Body of pancreas (tissue), 4 donors: ENCODE measurements around the gene TFB1M.

Source experiments
- POLR2A ChIP-seq, 3 donors: fragments of 450-650 bp; IDR thresholded peaks; one replicate each; pipeline ENCODE4 v1.6.1; 2016; ENCODE audit warnings: antibody characterized with exemption in 3 of 3, mild to moderate bottlenecking in 2 of 3
- TF ChIP-seq, protein P1 (sequence below), 7 experiments: fragments of 450-650 bp in 4 of 7; fragments of 200-600 bp in 3 of 7; sonication (generic) in 3 of 7; IDR thresholded peaks; one replicate each; pipeline ENCODE4 v1.5.1; 2016 to 2019; ENCODE audit warnings: antibody characterized with exemption in 7 of 7

DNA sequence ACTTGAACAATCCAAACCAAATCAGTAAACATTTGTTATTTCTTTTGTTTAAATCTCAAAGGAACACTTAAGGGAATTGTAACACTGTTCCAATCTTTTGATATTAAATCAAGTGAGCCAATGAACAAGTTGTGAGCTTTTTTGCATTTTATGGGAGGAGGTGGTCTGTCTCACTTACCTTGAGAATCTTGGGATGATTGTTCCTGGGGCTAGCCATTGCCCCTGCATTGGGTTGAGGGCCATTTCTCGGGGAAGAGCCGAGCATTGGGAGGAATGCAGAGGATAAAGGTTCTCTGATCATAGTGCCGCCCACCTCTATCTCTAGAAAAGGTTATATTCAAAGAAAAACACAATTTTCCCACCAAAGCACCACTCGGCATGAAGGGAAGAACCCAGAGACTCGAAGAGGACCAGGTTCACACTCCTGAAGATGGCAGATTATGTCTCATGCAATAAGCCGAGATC, 13.8 kb upstream of the TFB1M start:
- TF ChIP-seq, protein P1, sequence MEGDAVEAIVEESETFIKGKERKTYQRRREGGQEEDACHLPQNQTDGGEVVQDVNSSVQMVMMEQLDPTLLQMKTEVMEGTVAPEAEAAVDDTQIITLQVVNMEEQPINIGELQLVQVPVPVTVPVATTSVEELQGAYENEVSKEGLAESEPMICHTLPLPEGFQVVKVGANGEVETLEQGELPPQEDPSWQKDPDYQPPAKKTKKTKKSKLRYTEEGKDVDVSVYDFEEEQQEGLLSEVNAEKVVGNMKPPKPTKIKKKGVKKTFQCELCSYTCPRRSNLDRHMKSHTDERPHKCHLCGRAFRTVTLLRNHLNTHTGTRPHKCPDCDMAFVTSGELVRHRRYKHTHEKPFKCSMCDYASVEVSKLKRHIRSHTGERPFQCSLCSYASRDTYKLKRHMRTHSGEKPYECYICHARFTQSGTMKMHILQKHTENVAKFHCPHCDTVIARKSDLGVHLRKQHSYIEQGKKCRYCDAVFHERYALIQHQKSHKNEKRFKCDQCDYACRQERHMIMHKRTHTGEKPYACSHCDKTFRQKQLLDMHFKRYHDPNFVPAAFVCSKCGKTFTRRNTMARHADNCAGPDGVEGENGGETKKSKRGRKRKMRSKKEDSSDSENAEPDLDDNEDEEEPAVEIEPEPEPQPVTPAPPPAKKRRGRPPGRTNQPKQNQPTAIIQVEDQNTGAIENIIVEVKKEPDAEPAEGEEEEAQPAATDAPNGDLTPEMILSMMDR (IDR thresholded peaks at IDR 0.05) = no peak
- TF ChIP-seq POLR2A (IDR thresholded peaks at IDR 0.05) = no peak
